ENCODE results near the gene OR1B1. TPM values are rescaled to one million over a fixed set of nuclear protein-coding genes. Genes with fewer than 3 reads are reported as not detected.

The OR1B1 gene
- total and polyA plus RNA-seq, 2 donors (not counting 3 experiments of a cell fraction or from before 2014, with no cell fraction given): 0.25 TPM; not detected in 1

DNA sequence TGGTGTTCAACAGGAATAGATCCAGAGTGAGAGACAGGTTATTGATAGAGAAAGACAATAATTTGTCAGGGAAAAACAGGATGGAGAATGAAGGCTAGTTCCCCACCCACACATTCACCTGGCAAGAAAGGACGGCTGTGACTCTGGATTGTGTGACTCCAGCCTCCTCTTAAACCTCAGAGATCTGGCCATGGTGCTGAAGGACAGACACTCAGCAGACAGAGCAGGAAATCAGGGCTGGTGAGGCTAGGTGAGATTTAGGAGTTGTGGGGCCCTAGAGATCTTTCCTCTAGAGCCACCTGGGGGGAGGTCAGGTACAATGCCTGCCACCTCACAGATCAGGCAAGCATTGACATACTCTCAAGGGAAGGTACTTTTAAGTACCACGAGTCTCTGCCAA is 15.2 kb downstream of the OR1B1 start:
- intact Hi-C loops (cut with micrococcal nuclease) (no loop called here), dilution Hi-C loops (cut with MboI; ENCODE audit: extremely low pct_ligation_motif_present, low sequenced_read_pairs) (no loop called here)
- FAIRE-seq (peak; percentile 57), DNase-seq (ENCODE audit: low read depth, low spot score) (no peak)
- Histone ChIP-seq H3K9ac (replicated peaks; ENCODE audit: extremely low read depth, insufficient read depth, low read length) (no peak overlapping the region), H2AFZ (ENCODE audit: low read depth, low read length) (no peak overlapping the region), H3K27me3 (ENCODE audit: control insufficient read depth in 2 of 2, insufficient read depth in 2 of 2, low read length in 2 of 2) (no peaks in the 10 kb centered on the region), H3K36me3 (ENCODE audit: control insufficient read depth in 2 of 2, extremely low read depth in 1 of 2, insufficient read depth in 2 of 2, low read length in 2 of 2) (no peaks in the 10 kb centered on the region), H3K4me3 (replicated peaks in 1 of 3; ENCODE audit: insufficient read depth in 1 of 3, low read depth in 1 of 3, low read length in 3 of 3) (no peak overlapping the region), H3K4me2 (ENCODE audit: insufficient read depth, low read length) (no peak overlapping the region), H3K9me1 (replicated peaks; ENCODE audit: control insufficient read depth, extremely low read depth, insufficient read depth, low read length) (no peaks in the 10 kb centered on the region), H3K79me2 (ENCODE audit: control insufficient read depth, insufficient read depth, low read length) (no peaks in the 10 kb centered on the region), H3K9me3 (replicated peaks; ENCODE audit: control insufficient read depth, insufficient read depth, low read length) (no peaks in the 10 kb centered on the region), H4K20me1 (replicated peaks; ENCODE audit: control insufficient read depth, extremely low read depth, insufficient read depth, low read length) (no peaks in the 10 kb centered on the region), H3K4me1 (ENCODE audit: control insufficient read depth, extremely low read depth, insufficient read depth, low read length) (no peaks in the 10 kb centered on the region), H3K27ac (ENCODE audit: insufficient read depth, low read depth, low read length) (no peak overlapping the region)
- POLR2A ChIA-PET: no interaction called here
- BruUV-seq (replicated peaks): no TSS peak
- CTCF ChIA-PET: no interaction called here
- TF ChIP-seq MYC (IDR thresholded peaks at IDR 0.05; ENCODE audit: low read depth, low read length) (no peak), POLR2A (IDR thresholded peaks at IDR 0.05; ENCODE audit: low read depth, low read length) (no peak), FOS (IDR thresholded peaks at IDR 0.05; ENCODE audit: borderline replicate concordance, insufficient read depth, low read length) (no peak), EZH2 (IDR thresholded peaks at IDR 0.05; ENCODE audit: borderline replicate concordance, low read depth, low read length, severe bottlenecking) (no peak), POLR2AphosphoS5 (IDR thresholded peaks at IDR 0.05; ENCODE audit: insufficient read depth, low read depth, low read length) (no peak), GATA2 (IDR thresholded peaks at IDR 0.05; ENCODE audit: insufficient read depth, insufficient read length, low read depth, low read length) (no peak), JUN (IDR thresholded peaks at IDR 0.05; ENCODE audit: borderline replicate concordance, insufficient read depth, insufficient read length, low read depth) (no peak), MAX (IDR thresholded peaks at IDR 0.05; ENCODE audit: insufficient read depth, insufficient read length) (no peak)
- TF ChIP-seq, protein P1, sequence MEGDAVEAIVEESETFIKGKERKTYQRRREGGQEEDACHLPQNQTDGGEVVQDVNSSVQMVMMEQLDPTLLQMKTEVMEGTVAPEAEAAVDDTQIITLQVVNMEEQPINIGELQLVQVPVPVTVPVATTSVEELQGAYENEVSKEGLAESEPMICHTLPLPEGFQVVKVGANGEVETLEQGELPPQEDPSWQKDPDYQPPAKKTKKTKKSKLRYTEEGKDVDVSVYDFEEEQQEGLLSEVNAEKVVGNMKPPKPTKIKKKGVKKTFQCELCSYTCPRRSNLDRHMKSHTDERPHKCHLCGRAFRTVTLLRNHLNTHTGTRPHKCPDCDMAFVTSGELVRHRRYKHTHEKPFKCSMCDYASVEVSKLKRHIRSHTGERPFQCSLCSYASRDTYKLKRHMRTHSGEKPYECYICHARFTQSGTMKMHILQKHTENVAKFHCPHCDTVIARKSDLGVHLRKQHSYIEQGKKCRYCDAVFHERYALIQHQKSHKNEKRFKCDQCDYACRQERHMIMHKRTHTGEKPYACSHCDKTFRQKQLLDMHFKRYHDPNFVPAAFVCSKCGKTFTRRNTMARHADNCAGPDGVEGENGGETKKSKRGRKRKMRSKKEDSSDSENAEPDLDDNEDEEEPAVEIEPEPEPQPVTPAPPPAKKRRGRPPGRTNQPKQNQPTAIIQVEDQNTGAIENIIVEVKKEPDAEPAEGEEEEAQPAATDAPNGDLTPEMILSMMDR (IDR thresholded peaks at IDR 0.05; ENCODE audit: extremely low read depth in 1 of 2, insufficient read depth in 1 of 2, low read depth in 1 of 2, low read length in 2 of 2): no peak
